Heart left ventricle (tissue), 13 donors: ENCODE measurements around the gene BNIP5.

ENCODE experiments used
- POLR2A ChIP-seq, 2 donors: fragments of 450-650 bp; IDR thresholded peaks; one replicate each; pipeline ENCODE4 v1.6.1; 2017; ENCODE audit warnings: antibody characterized with exemption in 2 of 2, mild to moderate bottlenecking in 2 of 2, moderate library complexity in 2 of 2
- TF ChIP-seq, protein P1 (sequence below), 12 donors: fragments of 200-600 bp; sonication (generic) in 4 of 12; IDR thresholded peaks; one replicate each; pipeline versions ENCODE4 v1.5.0 to v1.8.0; 2018 to 2022; ENCODE audit warnings: antibody characterized with exemption in 12 of 12, mild to moderate bottlenecking in 5 of 12
- donor health status: ischemic (EF 13 %, LVEDD 7.1; RV severe dilation, severe dysfunction).
- donor health status: DM: no; HTN: yes; CAD: no.
- donor health status: DM: no; HTN: no; CAD: no.
- donor health status: ischemic (EF 25% LVEDD 6.9; RV normal size, moderate dysfunction).
- donor health status: ischemic (EF 25% LVEDD 5.7; RV mildly dilated, moderate dysfunction).
- donor health status: ischemic (EF 35%, LVEDD 5.7; RV mildly dilated, moderate dysfunction).
- donor health status: nonischemic (EF 11% LVEDD 7.7; RV severe dilation, severe dysfunction).
- donor health status: DM: yes; HTN: yes; CAD: no.
- donor health status: PGD.
- donor health status: ischemic (EF 29% LVEDD 5.4; RV normal size, mild dysfunction).
- donor health status: nonischemic (EF 23%, LVEDD 6.1; RV moderate dilation, normal function).

DNA sequence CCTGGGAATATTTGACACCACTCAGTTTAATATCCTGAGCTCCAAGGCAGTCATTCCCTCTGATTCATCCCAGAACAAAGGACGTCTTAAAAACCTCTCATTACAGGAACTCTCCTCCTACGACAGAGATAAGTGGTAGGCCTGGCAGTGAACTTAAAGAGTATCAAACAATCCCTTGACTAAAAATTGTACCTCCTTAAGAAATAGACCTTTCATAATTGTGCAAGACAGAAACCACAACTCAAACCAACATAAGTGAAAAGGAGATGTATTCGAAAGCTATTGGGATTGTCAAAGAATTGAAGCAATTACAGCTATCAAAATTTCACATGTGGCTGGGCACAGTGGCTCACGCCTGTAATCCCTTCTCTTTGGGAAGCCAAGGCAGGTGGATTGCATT lies 19.1 kb upstream of the BNIP5 start:
- TF ChIP-seq, protein P1, sequence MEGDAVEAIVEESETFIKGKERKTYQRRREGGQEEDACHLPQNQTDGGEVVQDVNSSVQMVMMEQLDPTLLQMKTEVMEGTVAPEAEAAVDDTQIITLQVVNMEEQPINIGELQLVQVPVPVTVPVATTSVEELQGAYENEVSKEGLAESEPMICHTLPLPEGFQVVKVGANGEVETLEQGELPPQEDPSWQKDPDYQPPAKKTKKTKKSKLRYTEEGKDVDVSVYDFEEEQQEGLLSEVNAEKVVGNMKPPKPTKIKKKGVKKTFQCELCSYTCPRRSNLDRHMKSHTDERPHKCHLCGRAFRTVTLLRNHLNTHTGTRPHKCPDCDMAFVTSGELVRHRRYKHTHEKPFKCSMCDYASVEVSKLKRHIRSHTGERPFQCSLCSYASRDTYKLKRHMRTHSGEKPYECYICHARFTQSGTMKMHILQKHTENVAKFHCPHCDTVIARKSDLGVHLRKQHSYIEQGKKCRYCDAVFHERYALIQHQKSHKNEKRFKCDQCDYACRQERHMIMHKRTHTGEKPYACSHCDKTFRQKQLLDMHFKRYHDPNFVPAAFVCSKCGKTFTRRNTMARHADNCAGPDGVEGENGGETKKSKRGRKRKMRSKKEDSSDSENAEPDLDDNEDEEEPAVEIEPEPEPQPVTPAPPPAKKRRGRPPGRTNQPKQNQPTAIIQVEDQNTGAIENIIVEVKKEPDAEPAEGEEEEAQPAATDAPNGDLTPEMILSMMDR (IDR thresholded peaks at IDR 0.05): no peak
- TF ChIP-seq POLR2A (IDR thresholded peaks at IDR 0.05): no peak
